K562 (cell line): ENCODE measurements around the gene PRR14L. TPM values are rescaled to one million over a fixed set of nuclear protein-coding genes. Genes with fewer than 3 reads are reported as not detected.
A peak's percentile ranks its signal among the peaks of the same experiment; 100 is the strongest.

ENCODE experiments used
- CBX5 ChIP-seq: IDR thresholded peaks from 2 replicates; pipeline ENCODE4 v1.6.1; 2014; ENCODE audit warnings: low read depth, borderline replicate concordance
- MTA3 ChIP-seq: fragments of 450-650 bp; formaldehyde crosslinking; IDR thresholded peaks from 2 replicates; pipeline ENCODE4 v1.6.1; 2017; ENCODE audit warnings: mild to moderate bottlenecking, borderline replicate concordance
- RAD21 ChIP-seq, 2 experiments: fragments of 250-450 bp in 1 of 2; fragments of 450-650 bp in 1 of 2; sonication (Bioruptor Pico) in 1 of 2; formaldehyde crosslinking in 1 of 2; IDR thresholded peaks in 1 of 2; conservative IDR thresholded peaks in 1 of 2; 2 replicates each; pipeline versions ENCODE4 v1.4.0 to v1.8.0; 2020 to 2022; ENCODE audit warnings: mild to moderate bottlenecking in 2 of 2, moderate library complexity in 1 of 2
- RBBP5 ChIP-seq: fragments of 200-600 bp; sonication (generic); IDR thresholded peaks from 2 replicates; pipeline ENCODE4 v1.6.1; 2012; ENCODE audit warnings: borderline replicate concordance, mild to moderate bottlenecking, low read length, control low read depth, inconsistent platforms; ENCODE audit not compliant: insufficient read depth, poor library complexity, severe bottlenecking
- TRIM28 ChIP-seq: fragments of 450-650 bp; IDR thresholded peaks from 2 replicates; pipeline ENCODE4 v1.6.1; 2017
- ZBTB17 ChIP-seq: fragments of 450-650 bp; formaldehyde crosslinking; IDR thresholded peaks from 2 replicates; pipeline ENCODE4 v1.4.0; 2020; ENCODE audit warnings: mild to moderate bottlenecking
- ZNF830 ChIP-seq: fragments of 250-450 bp; sonication (Bioruptor Pico); IDR thresholded peaks from 2 replicates; pipeline ENCODE4 v1.5.0; 2021; ENCODE audit warnings: mild to moderate bottlenecking
- polyA plus RNA-seq, 8 experiments: library from polyadenylated mRNA; depleted of rRNA in 4 of 8; stranded (reverse) in 5 of 8; unstranded in 3 of 8; fragments of >200 nt; fragmentation: Nextera tagmentation in 2 of 8; fragmentation: Illumina TruSeq in 1 of 8; extraction: Ambion mirVana in 2 of 8; extraction: Trizol in 1 of 8; gene quantifications; 2 replicates each; pipeline versions ENCODE4 v1.2.1 to v1.2.3, GENCODE V29; 2011 to 2014; ENCODE audit warnings: inconsistent platforms in 1 of 8, missing spikeins in 1 of 8
- total RNA-seq, 7 experiments: library from RNA; depleted of rRNA in 6 of 7; stranded (reverse); fragments of >200 nt in 6 of 7; fragmentation: Illumina TruSeq in 2 of 7; extraction: Trizol in 2 of 7; gene quantifications; 2 replicates each; pipeline versions ENCODE4 v1.2.1 to v1.2.3, GENCODE V29; 2011 to 2021; ENCODE audit warnings: low replicate concordance in 1 of 7
- TF ChIP-seq, protein P1 (sequence below): fragments of 450-650 bp; IDR thresholded peaks from 2 replicates; pipeline ENCODE4 v1.6.1; 2016; ENCODE audit warnings: mild to moderate bottlenecking, moderate library complexity
- TF ChIP-seq, protein P2 (sequence below): fragments of 250-450 bp; sonication (Bioruptor Pico); IDR thresholded peaks from 2 replicates; pipeline ENCODE4 v1.5.0; 2020; ENCODE audit warnings: mild to moderate bottlenecking
- TF ChIP-seq, protein P3 (sequence below), 2 experiments: fragments of 450-650 bp in 1 of 2; sonication (generic) in 1 of 2; formaldehyde crosslinking; conservative IDR thresholded peaks; 2 replicates each; pipeline versions ENCODE4 v1.4.0 to v1.8.1; 2020 to 2022; ENCODE audit warnings: mild to moderate bottlenecking in 1 of 2, missing genetic modification reagents in 1 of 2

PRR14L gene
- total and polyA plus RNA-seq, 9 of the 15 experiments (the other 6 are each of a cell fraction or from before 2014, with no cell fraction given): 2.8 to 36.3 (median 12.3) TPM

DNA sequence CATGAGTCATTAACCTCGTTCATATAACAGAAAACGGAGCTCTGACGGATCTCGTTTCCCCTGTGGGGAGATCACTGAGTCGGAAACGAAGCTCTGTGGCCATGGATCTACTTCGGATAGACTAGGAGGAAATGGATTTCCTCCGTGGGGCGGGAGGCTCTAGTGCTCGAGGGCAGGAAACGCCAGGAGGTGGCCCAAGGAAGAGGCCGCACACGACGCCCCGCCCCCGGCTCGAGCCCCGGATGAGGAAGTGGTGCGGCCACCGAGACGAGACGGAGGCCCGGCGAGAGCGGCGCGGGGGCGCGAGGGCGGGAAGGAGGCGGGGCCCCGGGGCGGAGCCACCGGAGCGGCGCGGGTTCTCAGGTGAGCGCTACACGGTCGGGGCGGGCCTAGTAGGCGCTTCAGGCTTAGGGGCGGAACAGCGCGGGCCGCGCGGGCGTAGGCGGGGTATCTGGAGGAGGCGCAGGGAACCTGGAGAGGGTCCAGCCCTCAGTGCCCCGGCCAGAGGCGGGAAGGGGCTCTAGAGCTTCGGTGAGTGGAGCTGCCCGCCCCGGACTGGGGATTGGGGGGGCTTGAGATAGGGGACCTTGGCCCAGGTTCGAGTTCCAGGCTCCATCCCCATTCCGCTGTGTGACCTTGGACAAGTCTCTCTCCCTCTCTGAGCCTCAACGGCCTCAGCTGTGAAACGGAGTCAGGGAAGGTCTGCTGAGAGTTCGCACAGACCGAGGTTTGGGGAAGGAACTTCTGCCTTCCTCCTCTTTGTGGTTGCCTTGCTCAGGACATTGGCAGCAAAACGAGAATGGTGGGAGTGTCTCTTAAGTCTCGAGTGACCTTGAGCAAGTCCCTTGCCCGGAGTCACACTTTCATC is 3.9 kb upstream of the PRR14L start, which contains the start of gene DEPDC5 (continued):
- TF ChIP-seq, protein P1, sequence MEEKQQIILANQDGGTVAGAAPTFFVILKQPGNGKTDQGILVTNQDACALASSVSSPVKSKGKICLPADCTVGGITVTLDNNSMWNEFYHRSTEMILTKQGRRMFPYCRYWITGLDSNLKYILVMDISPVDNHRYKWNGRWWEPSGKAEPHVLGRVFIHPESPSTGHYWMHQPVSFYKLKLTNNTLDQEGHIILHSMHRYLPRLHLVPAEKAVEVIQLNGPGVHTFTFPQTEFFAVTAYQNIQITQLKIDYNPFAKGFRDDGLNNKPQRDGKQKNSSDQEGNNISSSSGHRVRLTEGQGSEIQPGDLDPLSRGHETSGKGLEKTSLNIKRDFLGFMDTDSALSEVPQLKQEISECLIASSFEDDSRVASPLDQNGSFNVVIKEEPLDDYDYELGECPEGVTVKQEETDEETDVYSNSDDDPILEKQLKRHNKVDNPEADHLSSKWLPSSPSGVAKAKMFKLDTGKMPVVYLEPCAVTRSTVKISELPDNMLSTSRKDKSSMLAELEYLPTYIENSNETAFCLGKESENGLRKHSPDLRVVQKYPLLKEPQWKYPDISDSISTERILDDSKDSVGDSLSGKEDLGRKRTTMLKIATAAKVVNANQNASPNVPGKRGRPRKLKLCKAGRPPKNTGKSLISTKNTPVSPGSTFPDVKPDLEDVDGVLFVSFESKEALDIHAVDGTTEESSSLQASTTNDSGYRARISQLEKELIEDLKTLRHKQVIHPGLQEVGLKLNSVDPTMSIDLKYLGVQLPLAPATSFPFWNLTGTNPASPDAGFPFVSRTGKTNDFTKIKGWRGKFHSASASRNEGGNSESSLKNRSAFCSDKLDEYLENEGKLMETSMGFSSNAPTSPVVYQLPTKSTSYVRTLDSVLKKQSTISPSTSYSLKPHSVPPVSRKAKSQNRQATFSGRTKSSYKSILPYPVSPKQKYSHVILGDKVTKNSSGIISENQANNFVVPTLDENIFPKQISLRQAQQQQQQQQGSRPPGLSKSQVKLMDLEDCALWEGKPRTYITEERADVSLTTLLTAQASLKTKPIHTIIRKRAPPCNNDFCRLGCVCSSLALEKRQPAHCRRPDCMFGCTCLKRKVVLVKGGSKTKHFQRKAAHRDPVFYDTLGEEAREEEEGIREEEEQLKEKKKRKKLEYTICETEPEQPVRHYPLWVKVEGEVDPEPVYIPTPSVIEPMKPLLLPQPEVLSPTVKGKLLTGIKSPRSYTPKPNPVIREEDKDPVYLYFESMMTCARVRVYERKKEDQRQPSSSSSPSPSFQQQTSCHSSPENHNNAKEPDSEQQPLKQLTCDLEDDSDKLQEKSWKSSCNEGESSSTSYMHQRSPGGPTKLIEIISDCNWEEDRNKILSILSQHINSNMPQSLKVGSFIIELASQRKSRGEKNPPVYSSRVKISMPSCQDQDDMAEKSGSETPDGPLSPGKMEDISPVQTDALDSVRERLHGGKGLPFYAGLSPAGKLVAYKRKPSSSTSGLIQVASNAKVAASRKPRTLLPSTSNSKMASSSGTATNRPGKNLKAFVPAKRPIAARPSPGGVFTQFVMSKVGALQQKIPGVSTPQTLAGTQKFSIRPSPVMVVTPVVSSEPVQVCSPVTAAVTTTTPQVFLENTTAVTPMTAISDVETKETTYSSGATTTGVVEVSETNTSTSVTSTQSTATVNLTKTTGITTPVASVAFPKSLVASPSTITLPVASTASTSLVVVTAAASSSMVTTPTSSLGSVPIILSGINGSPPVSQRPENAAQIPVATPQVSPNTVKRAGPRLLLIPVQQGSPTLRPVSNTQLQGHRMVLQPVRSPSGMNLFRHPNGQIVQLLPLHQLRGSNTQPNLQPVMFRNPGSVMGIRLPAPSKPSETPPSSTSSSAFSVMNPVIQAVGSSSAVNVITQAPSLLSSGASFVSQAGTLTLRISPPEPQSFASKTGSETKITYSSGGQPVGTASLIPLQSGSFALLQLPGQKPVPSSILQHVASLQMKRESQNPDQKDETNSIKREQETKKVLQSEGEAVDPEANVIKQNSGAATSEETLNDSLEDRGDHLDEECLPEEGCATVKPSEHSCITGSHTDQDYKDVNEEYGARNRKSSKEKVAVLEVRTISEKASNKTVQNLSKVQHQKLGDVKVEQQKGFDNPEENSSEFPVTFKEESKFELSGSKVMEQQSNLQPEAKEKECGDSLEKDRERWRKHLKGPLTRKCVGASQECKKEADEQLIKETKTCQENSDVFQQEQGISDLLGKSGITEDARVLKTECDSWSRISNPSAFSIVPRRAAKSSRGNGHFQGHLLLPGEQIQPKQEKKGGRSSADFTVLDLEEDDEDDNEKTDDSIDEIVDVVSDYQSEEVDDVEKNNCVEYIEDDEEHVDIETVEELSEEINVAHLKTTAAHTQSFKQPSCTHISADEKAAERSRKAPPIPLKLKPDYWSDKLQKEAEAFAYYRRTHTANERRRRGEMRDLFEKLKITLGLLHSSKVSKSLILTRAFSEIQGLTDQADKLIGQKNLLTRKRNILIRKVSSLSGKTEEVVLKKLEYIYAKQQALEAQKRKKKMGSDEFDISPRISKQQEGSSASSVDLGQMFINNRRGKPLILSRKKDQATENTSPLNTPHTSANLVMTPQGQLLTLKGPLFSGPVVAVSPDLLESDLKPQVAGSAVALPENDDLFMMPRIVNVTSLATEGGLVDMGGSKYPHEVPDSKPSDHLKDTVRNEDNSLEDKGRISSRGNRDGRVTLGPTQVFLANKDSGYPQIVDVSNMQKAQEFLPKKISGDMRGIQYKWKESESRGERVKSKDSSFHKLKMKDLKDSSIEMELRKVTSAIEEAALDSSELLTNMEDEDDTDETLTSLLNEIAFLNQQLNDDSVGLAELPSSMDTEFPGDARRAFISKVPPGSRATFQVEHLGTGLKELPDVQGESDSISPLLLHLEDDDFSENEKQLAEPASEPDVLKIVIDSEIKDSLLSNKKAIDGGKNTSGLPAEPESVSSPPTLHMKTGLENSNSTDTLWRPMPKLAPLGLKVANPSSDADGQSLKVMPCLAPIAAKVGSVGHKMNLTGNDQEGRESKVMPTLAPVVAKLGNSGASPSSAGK: peak; percentile 80
- TF ChIP-seq TRIM28 (no peak), RAD21 (CRISPR knock-in tag; conservative IDR thresholded peaks at IDR 0.05 in 1 of 2, IDR thresholded peaks at IDR 0.05 in 1 of 2) (no peak), CBX5 (no peak), RBBP5 (peak; percentile 77), MTA3 (peak; percentile 42; the same call in 1 of the 2 replicates), ZNF830 (no peak), ZBTB17 (CRISPR knock-in tag) (no peak)
- TF ChIP-seq, protein P2, sequence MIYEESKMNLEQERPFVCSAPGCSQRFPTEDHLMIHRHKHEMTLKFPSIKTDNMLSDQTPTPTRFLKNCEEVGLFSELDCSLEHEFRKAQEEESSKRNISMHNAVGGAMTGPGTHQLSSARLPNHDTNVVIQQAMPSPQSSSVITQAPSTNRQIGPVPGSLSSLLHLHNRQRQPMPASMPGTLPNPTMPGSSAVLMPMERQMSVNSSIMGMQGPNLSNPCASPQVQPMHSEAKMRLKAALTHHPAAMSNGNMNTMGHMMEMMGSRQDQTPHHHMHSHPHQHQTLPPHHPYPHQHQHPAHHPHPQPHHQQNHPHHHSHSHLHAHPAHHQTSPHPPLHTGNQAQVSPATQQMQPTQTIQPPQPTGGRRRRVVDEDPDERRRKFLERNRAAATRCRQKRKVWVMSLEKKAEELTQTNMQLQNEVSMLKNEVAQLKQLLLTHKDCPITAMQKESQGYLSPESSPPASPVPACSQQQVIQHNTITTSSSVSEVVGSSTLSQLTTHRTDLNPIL (CRISPR knock-in tag): no peak
- TF ChIP-seq, protein P3, sequence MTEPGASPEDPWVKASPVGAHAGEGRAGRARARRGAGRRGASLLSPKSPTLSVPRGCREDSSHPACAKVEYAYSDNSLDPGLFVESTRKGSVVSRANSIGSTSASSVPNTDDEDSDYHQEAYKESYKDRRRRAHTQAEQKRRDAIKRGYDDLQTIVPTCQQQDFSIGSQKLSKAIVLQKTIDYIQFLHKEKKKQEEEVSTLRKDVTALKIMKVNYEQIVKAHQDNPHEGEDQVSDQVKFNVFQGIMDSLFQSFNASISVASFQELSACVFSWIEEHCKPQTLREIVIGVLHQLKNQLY (CRISPR knock-in tag; conservative IDR thresholded peaks at IDR 0.05): no peak
